Measurements from ENCODE around the gene UBASH3B. TPM values are rescaled to one million over a fixed set of nuclear protein-coding genes. Genes with fewer than 3 reads are reported as not detected.
"Not testable (repeated sequence)": the region's sequence is repeated elsewhere in the genome, so short reads cannot be mapped to it uniquely, and the experiment has no call there.

The UBASH3B gene
- total RNA-seq, result 10 to 100 TPM in 1 of 2 donors, under 1 TPM in 1; 0.78 to 12.9 TPM

GRCh38 chr11:122655527-122656072 lies at the start of gene UBASH3B:
Gene UBASH3B (plus strand): TSS chr11:122655722. CDS start chr11:122656050, 328 bp downstream.
- ATAC-seq (peak; percentile 85), DNase-seq (peak; percentile 69 to 86 (median 76))
- H3K4me3 ChIP-seq, result peak within 1 kb of the TSS; percentile 26 to 65
- no peaks in the 10 kb centered on the region for H3K36me3 ChIP-seq (replicated peaks in 1 of 2; ENCODE audit: insufficient read depth in 1 of 2, low read depth in 2 of 2)
- peak; percentile 22 to 69 (median 65) for TF ChIP-seq POLR2A (IDR thresholded peaks at IDR 0.05)
- TF ChIP-seq, protein P1, sequence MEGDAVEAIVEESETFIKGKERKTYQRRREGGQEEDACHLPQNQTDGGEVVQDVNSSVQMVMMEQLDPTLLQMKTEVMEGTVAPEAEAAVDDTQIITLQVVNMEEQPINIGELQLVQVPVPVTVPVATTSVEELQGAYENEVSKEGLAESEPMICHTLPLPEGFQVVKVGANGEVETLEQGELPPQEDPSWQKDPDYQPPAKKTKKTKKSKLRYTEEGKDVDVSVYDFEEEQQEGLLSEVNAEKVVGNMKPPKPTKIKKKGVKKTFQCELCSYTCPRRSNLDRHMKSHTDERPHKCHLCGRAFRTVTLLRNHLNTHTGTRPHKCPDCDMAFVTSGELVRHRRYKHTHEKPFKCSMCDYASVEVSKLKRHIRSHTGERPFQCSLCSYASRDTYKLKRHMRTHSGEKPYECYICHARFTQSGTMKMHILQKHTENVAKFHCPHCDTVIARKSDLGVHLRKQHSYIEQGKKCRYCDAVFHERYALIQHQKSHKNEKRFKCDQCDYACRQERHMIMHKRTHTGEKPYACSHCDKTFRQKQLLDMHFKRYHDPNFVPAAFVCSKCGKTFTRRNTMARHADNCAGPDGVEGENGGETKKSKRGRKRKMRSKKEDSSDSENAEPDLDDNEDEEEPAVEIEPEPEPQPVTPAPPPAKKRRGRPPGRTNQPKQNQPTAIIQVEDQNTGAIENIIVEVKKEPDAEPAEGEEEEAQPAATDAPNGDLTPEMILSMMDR (IDR thresholded peaks at IDR 0.05), result peak in 2 of 7 experiments; percentile 1 to 10
- intact Hi-C loops (cut with DNase I), result no loop called here
- WGBS, 2 donors, result 0% methylated on average over 39 of the region's 39 CpGs; no CpG with 5 or more reads in 1 of the 2 donors
- no peaks in the 10 kb centered on the region for H3K27me3 ChIP-seq
- peaks cover 13% of the 10 kb centered on the region for H3K4me1 ChIP-seq
- H3K27ac ChIP-seq, result peak within 1 kb of the TSS; percentile 55 to 90 (median 80)
- H3K9me3 ChIP-seq, result no peaks in the 10 kb centered on the region

DNA sequence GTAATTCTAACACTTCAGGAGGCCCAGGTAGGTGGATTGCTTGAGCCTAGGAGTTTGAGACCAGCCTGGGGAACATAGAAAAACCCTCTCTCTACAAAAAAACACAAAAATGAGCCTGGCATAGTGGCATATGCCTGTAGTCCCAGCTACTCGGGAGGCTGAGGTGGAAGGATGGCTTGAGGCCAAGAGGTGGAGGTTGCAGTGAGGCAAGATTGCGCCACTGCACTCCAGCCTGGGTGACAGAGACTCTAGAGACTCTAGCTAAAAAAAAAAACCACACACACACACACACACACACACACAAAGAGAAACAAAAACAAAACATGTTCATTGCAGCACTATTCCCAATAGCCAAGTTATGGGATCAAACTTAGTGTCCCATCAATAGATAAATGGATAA lies 48.4 kb upstream of the UBASH3B start:
- H3K4me3 ChIP-seq; H3K27me3 ChIP-seq; DNase-seq; H3K4me1 ChIP-seq; H3K9me3 ChIP-seq; H3K36me3 ChIP-seq (replicated peaks in 1 of 2; ENCODE audit: insufficient read depth in 1 of 2, low read depth in 2 of 2); ATAC-seq; H3K27ac ChIP-seq; intact Hi-C loops (cut with DNase I): not testable (repeated sequence)
- 48 to 62% methylated on average over 2 of the region's 2 CpGs for WGBS, 2 donors

GRCh38 chr11:122612123-122612824 lies 43.2 kb upstream of the UBASH3B start:
- no peak for TF ChIP-seq POLR2A (IDR thresholded peaks at IDR 0.05)
- TF ChIP-seq, protein P1 (IDR thresholded peaks at IDR 0.05), result no peak
- ATAC-seq, result no peak
- H3K9me3 ChIP-seq, result no peaks in the 10 kb centered on the region
- WGBS, 2 donors, result 94 to 95% methylated on average over 7 of the region's 7 CpGs
- H3K27me3 ChIP-seq, result no peaks in the 10 kb centered on the region
- intact Hi-C loops (cut with DNase I), result no loop called here
- DNase-seq, result no peak
- no peaks in the 10 kb centered on the region for H3K4me1 ChIP-seq
- H3K4me3 ChIP-seq, result no peak overlapping the region
- H3K27ac ChIP-seq, result no peak overlapping the region
- no peaks in the 10 kb centered on the region for H3K36me3 ChIP-seq (replicated peaks in 1 of 2; ENCODE audit: insufficient read depth in 1 of 2, low read depth in 2 of 2)

DNA sequence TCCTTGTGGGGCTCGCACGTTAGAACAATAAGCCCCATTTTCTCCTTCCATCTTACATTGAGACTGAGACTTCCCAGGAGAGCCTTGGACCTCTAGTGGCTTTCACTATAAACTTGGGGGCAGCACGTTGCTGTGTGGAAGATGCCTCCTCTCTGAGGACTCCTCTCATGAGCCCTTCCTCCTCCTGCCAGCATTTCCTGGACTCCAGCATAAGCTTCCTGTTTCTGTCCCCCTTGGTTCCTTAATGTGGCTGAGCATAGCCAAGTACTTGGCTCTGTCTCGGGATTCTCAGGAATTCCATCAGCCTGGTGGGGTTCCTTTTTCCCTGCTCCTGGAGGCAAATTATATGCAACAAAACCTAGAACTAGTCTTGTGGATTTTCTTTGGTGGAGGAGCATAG lies 38.8 kb upstream of the UBASH3B start:
- H3K27ac ChIP-seq, result no peak overlapping the region
- ATAC-seq (no peak), DNase-seq (no peak)
- no peak for TF ChIP-seq POLR2A (IDR thresholded peaks at IDR 0.05)
- TF ChIP-seq, protein P1 (IDR thresholded peaks at IDR 0.05), result no peak
- intact Hi-C loops (cut with DNase I), result no loop called here
- WGBS, 2 donors, result 62 to 68% methylated on average over 4 of the region's 4 CpGs
- H3K27me3 ChIP-seq, result no peaks in the 10 kb centered on the region
- H3K4me1 ChIP-seq, result no peaks in the 10 kb centered on the region
- H3K4me3 ChIP-seq, result no peak overlapping the region
- H3K9me3 ChIP-seq, result no peaks in the 10 kb centered on the region
- H3K36me3 ChIP-seq (replicated peaks in 1 of 2; ENCODE audit: insufficient read depth in 1 of 2, low read depth in 2 of 2), result no peaks in the 10 kb centered on the region

DNA sequence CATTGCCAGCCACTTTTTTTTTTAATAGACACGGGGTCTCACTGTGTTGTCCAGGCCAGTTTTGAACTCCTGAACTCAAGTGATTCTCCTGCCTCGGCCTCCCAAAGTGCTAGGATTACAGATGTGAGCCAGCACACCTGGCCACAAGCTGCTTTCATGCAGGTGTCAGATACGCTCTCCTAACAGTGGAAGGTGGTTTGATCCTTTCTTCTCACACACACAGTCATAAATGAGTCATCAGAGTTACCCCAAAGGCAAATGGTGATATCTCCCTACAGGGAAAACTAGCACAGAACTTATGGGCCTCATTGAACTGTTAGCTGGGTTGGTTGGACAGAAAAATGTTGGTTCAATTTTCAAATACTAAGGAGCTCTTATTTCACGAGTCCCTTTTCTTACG lies 38.2 kb upstream of the UBASH3B start:
- no peaks in the 10 kb centered on the region for H3K36me3 ChIP-seq (replicated peaks in 1 of 2; ENCODE audit: insufficient read depth in 1 of 2, low read depth in 2 of 2)
- H3K4me1 ChIP-seq, result no peaks in the 10 kb centered on the region
- no peak overlapping the region for H3K27ac ChIP-seq
- intact Hi-C loops (cut with DNase I), result no loop called here
- no peaks in the 10 kb centered on the region for H3K9me3 ChIP-seq
- DNase-seq (no peak), ATAC-seq (no peak)
- no peaks in the 10 kb centered on the region for H3K27me3 ChIP-seq
- TF ChIP-seq, protein P1 (IDR thresholded peaks at IDR 0.05), result no peak
- TF ChIP-seq POLR2A (IDR thresholded peaks at IDR 0.05), result no peak
- WGBS, 2 donors, result 83% methylated on average over 4 to 5 of the region's 5 CpGs
- no peak overlapping the region for H3K4me3 ChIP-seq
